SK-N-SH (cell line): Measurements from ENCODE around the gene ANKRD9. TPM values are rescaled to one million over a fixed set of nuclear protein-coding genes. Genes with fewer than 3 reads are reported as not detected.

ENCODE experiments used
- CTCF ChIA-PET: fragments of 300-600, 350-600 bp; formaldehyde crosslinking; extraction: SDS; loops from one replicate; lab custom pipeline; 2021; lab: Yijun Ruan, JAX
- POLR2A ChIA-PET: fragments of 350-600 bp; sonication (Branson Sonifier 250); formaldehyde crosslinking; extraction: SDS; loops from one replicate; lab custom pipeline; 2020; ENCODE audit warnings: antibody characterized with exemption, inconsistent platforms; lab: Yijun Ruan, JAX
- DNase-seq: peaks from one replicate; pipeline ENCODE4 v3.0.0; 2012
- H2AFZ ChIP-seq: fragments of 200-600 bp; sonication (generic); 2 replicates; pipeline ENCODE4 v1.8.1; 2016; ENCODE audit warnings: antibody characterized with exemption, mild to moderate bottlenecking, low read depth
- H3F3A ChIP-seq: fragments of 200-600 bp; sonication (generic); replicated peaks from 2 replicates; pipeline ENCODE3; 2016; ENCODE audit warnings: antibody characterized with exemption, mild to moderate bottlenecking; ENCODE audit not compliant: insufficient read depth
- H3K27ac ChIP-seq, 2 experiments: fragments of 200-500 bp in 1 of 2; fragments of 200-600 bp in 1 of 2; sonication (Bioruptor generic) in 1 of 2; sonication (generic), shearing (Covaris generic) in 1 of 2; 2 replicates each; pipeline versions ENCODE4 v1.5.1 to v1.6.1; 2014 to 2016; ENCODE audit warnings: low read depth in 2 of 2, inconsistent platforms in 1 of 2, low read length in 1 of 2, mild to moderate bottlenecking in 1 of 2, mixed read lengths in 1 of 2
- H3K27me3 ChIP-seq: fragments of 200-600 bp; sonication (generic), shearing (Covaris generic); 2 replicates; pipeline ENCODE4 v1.6.1; 2016; ENCODE audit warnings: mixed run types; ENCODE audit not compliant: insufficient read depth
- H3K36me3 ChIP-seq, 2 experiments: fragments of 200-500 bp in 1 of 2; fragments of 200-600 bp in 1 of 2; sonication (Bioruptor generic) in 1 of 2; sonication (generic) in 1 of 2; replicated peaks in 1 of 2; 2 replicates each; pipeline versions ENCODE3 to v1.5.1; 2014 to 2016; ENCODE audit warnings: low read length in 1 of 2, mild to moderate bottlenecking in 1 of 2; ENCODE audit not compliant: insufficient read depth in 2 of 2, control insufficient read depth in 1 of 2
- H3K4me1 ChIP-seq, 2 experiments: fragments of 200-500 bp in 1 of 2; fragments of 200-600 bp in 1 of 2; sonication (Bioruptor generic) in 1 of 2; sonication (generic), shearing (Covaris generic) in 1 of 2; 2 replicates each; pipeline versions ENCODE4 v1.5.1 to v1.6.1; 2014 to 2016; ENCODE audit warnings: low read depth in 1 of 2, low read length in 1 of 2, mixed run types in 1 of 2; ENCODE audit not compliant: insufficient read depth in 2 of 2, control insufficient read depth in 1 of 2
- H3K4me2 ChIP-seq: fragments of 200-600 bp; sonication (generic), shearing (Covaris generic); 2 replicates; pipeline ENCODE4 v1.6.1; 2017; ENCODE audit warnings: mixed run types
- H3K4me3 ChIP-seq, 2 experiments: fragments of 200-500 bp in 1 of 2; fragments of 200-600 bp in 1 of 2; sonication (Bioruptor generic) in 1 of 2; sonication (generic), shearing (Covaris generic) in 1 of 2; 2 replicates each; pipeline versions ENCODE4 v1.5.1 to v1.8.1; 2014 to 2016; ENCODE audit warnings: low read depth in 2 of 2, inconsistent platforms in 1 of 2, low read length in 1 of 2, mild to moderate bottlenecking in 1 of 2, mixed read lengths in 1 of 2, moderate library complexity in 1 of 2
- H3K79me2 ChIP-seq: fragments of 200-600 bp; sonication (generic); 2 replicates; pipeline ENCODE4 v1.8.1; 2017; ENCODE audit warnings: mild to moderate bottlenecking; ENCODE audit not compliant: insufficient read depth
- H3K9ac ChIP-seq: fragments of 200-600 bp; sonication (generic); 2 replicates; pipeline ENCODE4 v1.6.1; 2017; ENCODE audit warnings: mixed run types
- H3K9me2 ChIP-seq: fragments of 200-600 bp; sonication (generic); 2 replicates; pipeline ENCODE4 v1.6.1; 2017; ENCODE audit warnings: mixed run types
- H3K9me3 ChIP-seq: fragments of 200-600 bp; sonication (generic); 2 replicates; pipeline ENCODE4 v1.6.1; 2017; ENCODE audit warnings: mixed run types, mild to moderate bottlenecking, moderate library complexity
- H4K20me1 ChIP-seq: fragments of 200-600 bp; sonication (generic); 2 replicates; pipeline ENCODE4 v1.6.1; 2017; ENCODE audit warnings: mild to moderate bottlenecking, mixed run types; ENCODE audit not compliant: insufficient read depth
- EP300 ChIP-seq, 2 experiments: IDR thresholded peaks; 2 replicates each; pipeline versions ENCODE4 v1.4.0 to v1.6.1; 2012; ENCODE audit warnings: borderline replicate concordance in 1 of 2, low read depth in 1 of 2, low read length in 1 of 2
- EZH2phosphoT487 ChIP-seq: fragments of 200-600 bp; sonication (generic); IDR thresholded peaks from 2 replicates; pipeline ENCODE4 v1.6.1; 2017; ENCODE audit warnings: low read depth, mixed run types, mild to moderate bottlenecking, antibody characterized with exemption, moderate library complexity, borderline replicate concordance
- FOXM1 ChIP-seq: IDR thresholded peaks from 2 replicates; pipeline ENCODE4 v1.4.0; 2012; ENCODE audit warnings: low read depth, mild to moderate bottlenecking
- GABPA ChIP-seq: IDR thresholded peaks from 2 replicates; pipeline ENCODE4 v1.4.0; 2012; ENCODE audit warnings: low read depth, mild to moderate bottlenecking
- GATA2 ChIP-seq: sonication (generic); formaldehyde crosslinking; IDR thresholded peaks from 2 replicates; pipeline ENCODE4 v1.5.0; 2020; ENCODE audit warnings: mild to moderate bottlenecking, missing genetic modification reagents
- NFIC ChIP-seq: IDR thresholded peaks from 2 replicates; pipeline ENCODE4 v1.4.0; 2012; ENCODE audit warnings: borderline replicate concordance
- SMC3 ChIP-seq: IDR thresholded peaks from 2 replicates; pipeline ENCODE4 v1.6.1; 2012; ENCODE audit warnings: low read depth, low read length, improper control_type of control experiment
- TEAD4 ChIP-seq: IDR thresholded peaks from 2 replicates; pipeline ENCODE4 v1.4.0; 2012; ENCODE audit warnings: mild to moderate bottlenecking, borderline replicate concordance; ENCODE audit not compliant: insufficient read depth
- YY1 ChIP-seq: IDR thresholded peaks from 2 replicates; pipeline ENCODE4 v1.4.0; 2012; ENCODE audit warnings: low read depth, mild to moderate bottlenecking
- WGBS: methylation state at CpG from one replicate; pipeline ENCODE4 v1.1.6; 2017; ENCODE audit warnings: low lambda C conversion rate; 5-methylcytosine and 5-hydroxymethylcytosine counted together
- polyA plus RNA-seq, 3 experiments: library from polyadenylated mRNA; depleted of rRNA; stranded (reverse); fragments of >200 nt; gene quantifications; 2 replicates each; pipeline ENCODE4 v1.2.3, GENCODE V29; 2012
- TF ChIP-seq, protein P1 (sequence below): IDR thresholded peaks from 2 replicates; pipeline ENCODE4 v1.4.0; 2012; ENCODE audit warnings: low read depth, borderline replicate concordance
- TF ChIP-seq, protein P2 (sequence below): IDR thresholded peaks from 2 replicates; pipeline ENCODE4 v1.4.0; 2012; ENCODE audit warnings: low read depth, borderline replicate concordance
- TF ChIP-seq, protein P3 (sequence below): fragments of 150-350 bp; IDR thresholded peaks from 2 replicates; pipeline ENCODE4 v1.6.1; 2017; ENCODE audit warnings: antibody characterized with exemption, low read length, low read depth, borderline replicate concordance

ANKRD9 gene
- polyA plus RNA-seq, 1 of the 3 experiments (the other 2 are of a cell fraction) = 21.3 TPM

DNA sequence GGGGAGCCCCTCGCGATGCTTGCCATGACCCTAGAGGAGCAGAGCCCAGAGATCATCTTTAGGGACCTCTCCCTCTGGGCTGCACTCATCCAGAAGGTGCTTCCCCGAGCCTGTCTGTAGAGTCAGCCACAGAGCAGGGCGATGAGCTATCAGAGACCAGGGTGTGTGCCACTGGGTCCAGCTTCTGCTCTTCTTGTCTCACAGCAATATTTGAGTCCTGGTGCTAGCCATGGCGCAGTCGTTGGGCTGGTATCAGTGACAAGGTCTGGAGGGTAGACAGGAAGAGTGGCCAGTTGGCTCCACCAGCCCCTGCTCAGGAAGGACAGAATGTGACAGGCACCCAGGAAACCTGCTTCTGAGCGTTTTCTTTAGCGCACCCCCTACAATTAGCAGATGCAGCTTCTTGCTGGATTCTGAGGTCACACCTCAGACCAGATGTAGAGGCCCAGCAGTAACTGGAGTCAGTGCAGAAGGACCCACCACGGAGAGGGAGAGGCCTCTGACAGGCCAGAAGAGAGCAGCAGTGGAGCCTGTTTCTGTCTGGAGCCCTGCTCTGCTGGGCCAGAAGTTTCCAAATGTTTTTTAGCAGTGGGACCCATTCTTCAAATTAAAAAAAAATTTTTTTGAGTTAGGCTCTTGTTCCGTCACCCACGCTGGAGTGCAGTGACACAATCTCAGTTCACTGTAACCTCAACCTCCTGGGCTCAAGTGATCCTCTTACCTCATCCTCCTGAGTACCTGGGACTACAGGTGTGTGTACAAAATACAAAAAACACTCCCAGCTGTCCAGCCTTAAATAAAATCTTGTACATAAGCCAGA is 23.7 kb downstream of the ANKRD9 start (continued):
- TF ChIP-seq NFIC (no peak), TEAD4 (no peak), FOXM1 (no peak), YY1 (no peak)
- TF ChIP-seq, protein P1, sequence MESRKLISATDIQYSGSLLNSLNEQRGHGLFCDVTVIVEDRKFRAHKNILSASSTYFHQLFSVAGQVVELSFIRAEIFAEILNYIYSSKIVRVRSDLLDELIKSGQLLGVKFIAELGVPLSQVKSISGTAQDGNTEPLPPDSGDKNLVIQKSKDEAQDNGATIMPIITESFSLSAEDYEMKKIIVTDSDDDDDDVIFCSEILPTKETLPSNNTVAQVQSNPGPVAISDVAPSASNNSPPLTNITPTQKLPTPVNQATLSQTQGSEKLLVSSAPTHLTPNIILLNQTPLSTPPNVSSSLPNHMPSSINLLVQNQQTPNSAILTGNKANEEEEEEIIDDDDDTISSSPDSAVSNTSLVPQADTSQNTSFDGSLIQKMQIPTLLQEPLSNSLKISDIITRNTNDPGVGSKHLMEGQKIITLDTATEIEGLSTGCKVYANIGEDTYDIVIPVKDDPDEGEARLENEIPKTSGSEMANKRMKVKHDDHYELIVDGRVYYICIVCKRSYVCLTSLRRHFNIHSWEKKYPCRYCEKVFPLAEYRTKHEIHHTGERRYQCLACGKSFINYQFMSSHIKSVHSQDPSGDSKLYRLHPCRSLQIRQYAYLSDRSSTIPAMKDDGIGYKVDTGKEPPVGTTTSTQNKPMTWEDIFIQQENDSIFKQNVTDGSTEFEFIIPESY = no peak
- TF ChIP-seq, protein P2, sequence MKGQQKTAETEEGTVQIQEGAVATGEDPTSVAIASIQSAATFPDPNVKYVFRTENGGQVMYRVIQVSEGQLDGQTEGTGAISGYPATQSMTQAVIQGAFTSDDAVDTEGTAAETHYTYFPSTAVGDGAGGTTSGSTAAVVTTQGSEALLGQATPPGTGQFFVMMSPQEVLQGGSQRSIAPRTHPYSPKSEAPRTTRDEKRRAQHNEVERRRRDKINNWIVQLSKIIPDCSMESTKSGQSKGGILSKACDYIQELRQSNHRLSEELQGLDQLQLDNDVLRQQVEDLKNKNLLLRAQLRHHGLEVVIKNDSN = no peak

DNA sequence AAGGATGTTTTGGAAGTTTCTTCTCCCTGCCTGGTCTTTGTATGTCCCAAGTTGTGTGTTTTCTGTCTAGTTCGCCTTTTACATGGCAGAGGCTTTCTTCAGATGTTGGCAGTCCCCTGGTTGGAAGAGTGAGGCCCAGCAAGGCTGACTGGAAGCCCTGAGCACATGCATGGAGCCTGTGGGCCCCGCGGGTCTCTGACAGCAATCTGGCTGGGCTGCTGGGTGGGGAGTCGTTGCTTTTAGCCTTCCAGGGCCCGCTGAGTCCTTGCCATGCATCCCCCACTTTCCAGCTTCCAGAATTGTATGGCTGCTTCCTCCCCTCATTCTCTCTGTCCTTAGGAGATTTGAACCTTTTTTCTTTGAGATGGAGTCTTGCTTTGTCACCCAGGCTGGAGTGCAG is 25.3 kb downstream of the ANKRD9 start:
- no peaks in the 10 kb centered on the region for H3K36me3 ChIP-seq
- no peak for DNase-seq
- H2AFZ ChIP-seq = no peak overlapping the region
- no peak overlapping the region for H3K27ac ChIP-seq
- H3K4me2 ChIP-seq = no peak overlapping the region
- H3K4me1 ChIP-seq = peaks cover 5 to 7% of the 10 kb centered on the region in 2 experiments; a peak in 2 of 4 replicates
- no peaks in the 10 kb centered on the region for H4K20me1 ChIP-seq
- no peaks in the 10 kb centered on the region for H3K9me2 ChIP-seq
- CTCF ChIA-PET = interaction anchor here (1.6 kb wide), 1 partner anchor 47 kb away, joined by 8 read pairs; no protein-coding TSS in a partner anchor
- POLR2A ChIA-PET = no interaction called here
- no peaks in the 10 kb centered on the region for H3K9me3 ChIP-seq
- no peaks in the 10 kb centered on the region for H3K27me3 ChIP-seq
- no peak overlapping the region for H3K4me3 ChIP-seq
- H3K9ac ChIP-seq = no peak overlapping the region
- no peak for TF ChIP-seq GABPA
- TF ChIP-seq, protein P3, sequence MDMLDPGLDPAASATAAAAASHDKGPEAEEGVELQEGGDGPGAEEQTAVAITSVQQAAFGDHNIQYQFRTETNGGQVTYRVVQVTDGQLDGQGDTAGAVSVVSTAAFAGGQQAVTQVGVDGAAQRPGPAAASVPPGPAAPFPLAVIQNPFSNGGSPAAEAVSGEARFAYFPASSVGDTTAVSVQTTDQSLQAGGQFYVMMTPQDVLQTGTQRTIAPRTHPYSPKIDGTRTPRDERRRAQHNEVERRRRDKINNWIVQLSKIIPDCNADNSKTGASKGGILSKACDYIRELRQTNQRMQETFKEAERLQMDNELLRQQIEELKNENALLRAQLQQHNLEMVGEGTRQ = no peak
- no peak for TF ChIP-seq EP300 (IDR thresholded peaks at IDR 0.05; ENCODE audit: borderline replicate concordance in 1 of 2, low read depth in 1 of 2, low read length in 1 of 2)
- TF ChIP-seq EZH2phosphoT487 = no peak
- no peak for TF ChIP-seq SMC3
- no peak for TF ChIP-seq GATA2 (CRISPR knock-in tag)
- no peak for TF ChIP-seq YY1
- no peaks in the 10 kb centered on the region for H3F3A ChIP-seq
- H3K79me2 ChIP-seq = no peaks in the 10 kb centered on the region
- 89% methylated on average over 5 of the region's 5 CpGs for WGBS
